Measurements from ENCODE around the gene TIMM23. TPM values are rescaled to one million over a fixed set of nuclear protein-coding genes. Genes with fewer than 3 reads are reported as not detected.

Gene TIMM23
- total and polyA plus RNA-seq, 2 donors from 2014 or later = 52.0 to 107 TPM

DNA sequence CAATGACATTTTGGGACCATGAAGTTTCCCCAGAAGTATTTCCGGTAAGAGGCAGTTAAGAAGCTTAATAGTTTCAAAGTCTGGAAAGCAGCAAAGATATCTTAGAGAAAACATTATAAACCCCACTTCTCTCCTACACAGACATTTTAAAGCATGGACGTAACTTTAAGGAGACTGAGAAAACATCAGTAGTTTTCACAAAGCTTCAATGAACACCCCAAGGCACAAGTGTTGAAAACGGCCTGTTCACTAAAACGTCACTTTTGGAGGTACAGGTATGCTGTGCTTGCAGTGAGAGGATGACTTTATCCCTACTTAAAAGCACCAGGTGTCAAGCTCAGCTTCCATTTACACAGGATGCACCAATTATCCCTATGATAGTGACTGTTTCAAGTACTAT lies 33.1 kb downstream of the TIMM23 start:
- Histone ChIP-seq H3K9ac (ENCODE audit: low read length in 3 of 3) (no peak overlapping the region), H3K9me3 (ENCODE audit: control insufficient read depth in 2 of 3, insufficient read depth in 1 of 3, low read length in 3 of 3) (no peaks in the 10 kb centered on the region), H3K27me3 (ENCODE audit: control insufficient read depth, insufficient read depth, low read length) (no peaks in the 10 kb centered on the region), H3K4me1 (ENCODE audit: control insufficient read depth in 2 of 3, insufficient read depth in 2 of 3, low read depth in 1 of 3, low read length in 3 of 3) (peaks cover 0 to 8% (median 3%) of the 10 kb centered on the region in 3 donors), H3K4me3 (ENCODE audit: low read length in 3 of 3) (no peak overlapping the region), H3K36me3 (ENCODE audit: control insufficient read depth in 2 of 3, insufficient read depth in 3 of 3, low read length in 3 of 3) (peaks cover 22 to 71% (median 30%) of the 10 kb centered on the region in 3 donors), H3K27ac (ENCODE audit: low read depth in 2 of 2, low read length in 2 of 2) (no peak overlapping the region)
- DNase-seq (no peak), FAIRE-seq (no peak)
- intact Hi-C loops (cut with DNase I) = no loop called here
- TF ChIP-seq, protein P1, sequence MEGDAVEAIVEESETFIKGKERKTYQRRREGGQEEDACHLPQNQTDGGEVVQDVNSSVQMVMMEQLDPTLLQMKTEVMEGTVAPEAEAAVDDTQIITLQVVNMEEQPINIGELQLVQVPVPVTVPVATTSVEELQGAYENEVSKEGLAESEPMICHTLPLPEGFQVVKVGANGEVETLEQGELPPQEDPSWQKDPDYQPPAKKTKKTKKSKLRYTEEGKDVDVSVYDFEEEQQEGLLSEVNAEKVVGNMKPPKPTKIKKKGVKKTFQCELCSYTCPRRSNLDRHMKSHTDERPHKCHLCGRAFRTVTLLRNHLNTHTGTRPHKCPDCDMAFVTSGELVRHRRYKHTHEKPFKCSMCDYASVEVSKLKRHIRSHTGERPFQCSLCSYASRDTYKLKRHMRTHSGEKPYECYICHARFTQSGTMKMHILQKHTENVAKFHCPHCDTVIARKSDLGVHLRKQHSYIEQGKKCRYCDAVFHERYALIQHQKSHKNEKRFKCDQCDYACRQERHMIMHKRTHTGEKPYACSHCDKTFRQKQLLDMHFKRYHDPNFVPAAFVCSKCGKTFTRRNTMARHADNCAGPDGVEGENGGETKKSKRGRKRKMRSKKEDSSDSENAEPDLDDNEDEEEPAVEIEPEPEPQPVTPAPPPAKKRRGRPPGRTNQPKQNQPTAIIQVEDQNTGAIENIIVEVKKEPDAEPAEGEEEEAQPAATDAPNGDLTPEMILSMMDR (IDR thresholded peaks at IDR 0.05; ENCODE audit: borderline replicate concordance, extremely low read depth, insufficient read depth) = no peak

DNA sequence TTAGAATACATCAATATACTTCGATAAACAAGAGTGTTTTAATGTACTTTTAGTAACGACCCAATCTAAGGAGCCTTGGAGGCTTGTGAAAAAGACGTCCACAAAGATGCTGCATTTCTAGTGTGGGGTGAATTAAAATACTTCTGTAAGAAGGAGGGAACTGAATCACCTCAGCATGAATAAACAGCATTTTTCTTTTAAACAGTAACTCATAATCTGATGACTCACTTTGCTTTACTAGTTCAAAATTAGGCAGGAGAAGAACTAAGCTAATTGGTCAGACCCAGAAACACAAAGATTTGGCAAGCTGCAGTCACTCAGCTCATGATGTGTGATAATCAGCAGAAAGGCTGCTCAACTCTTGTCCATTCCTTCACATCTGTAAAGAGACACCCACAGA lies 33.9 kb downstream of the TIMM23 start:
- FAIRE-seq = no peak
- no peak overlapping the region for H3K9ac ChIP-seq (ENCODE audit: low read length in 3 of 3)

DNA sequence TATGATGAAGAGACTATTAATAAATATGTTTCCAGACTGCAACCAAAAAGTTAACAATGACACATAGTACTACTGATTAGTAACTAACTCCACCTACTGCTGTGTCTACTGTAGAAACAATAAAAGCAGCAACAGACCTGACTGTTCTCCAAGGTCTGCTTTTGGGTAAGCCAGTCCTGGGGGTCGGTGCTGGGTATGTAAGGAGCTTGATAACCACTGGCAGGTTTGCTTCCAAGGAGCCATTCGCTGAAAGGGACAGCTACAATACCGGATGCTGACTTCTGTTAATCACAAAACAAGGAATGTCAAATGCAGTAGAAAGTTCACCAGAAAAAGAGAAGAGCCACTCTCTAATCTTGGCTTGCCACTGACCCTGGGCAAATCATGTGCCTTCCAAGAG lies 40.5 kb downstream of the TIMM23 start:
- no peaks in the 10 kb centered on the region for H3K27me3 ChIP-seq (ENCODE audit: control insufficient read depth, insufficient read depth, low read length)
- H3K4me1 ChIP-seq (ENCODE audit: control insufficient read depth in 2 of 3, insufficient read depth in 2 of 3, low read depth in 1 of 3, low read length in 3 of 3) = peaks cover 0 to 3% (median 1%) of the 10 kb centered on the region in 3 donors
- no peak for FAIRE-seq
- no peak overlapping the region for H3K4me3 ChIP-seq (ENCODE audit: low read length in 3 of 3)
- intact Hi-C loops (cut with DNase I) = no loop called here
- H3K27ac ChIP-seq (ENCODE audit: low read depth in 2 of 2, low read length in 2 of 2) = no peak overlapping the region
- peaks cover 19 to 63% (median 34%) of the 10 kb centered on the region in 3 donors for H3K36me3 ChIP-seq (ENCODE audit: control insufficient read depth in 2 of 3, insufficient read depth in 3 of 3, low read length in 3 of 3)
- DNase-seq = no peak
- H3K9ac ChIP-seq (ENCODE audit: low read length in 3 of 3) = no peak overlapping the region
- no peaks in the 10 kb centered on the region for H3K9me3 ChIP-seq (ENCODE audit: control insufficient read depth in 2 of 3, insufficient read depth in 1 of 3, low read length in 3 of 3)
- TF ChIP-seq, protein P1 (IDR thresholded peaks at IDR 0.05; ENCODE audit: borderline replicate concordance, extremely low read depth, insufficient read depth) = no peak

More for the DNA sequence above, 33.9 kb downstream of the TIMM23 start:
- no peaks in the 10 kb centered on the region for H3K27me3 ChIP-seq (ENCODE audit: control insufficient read depth, insufficient read depth, low read length)
- DNase-seq = no peak
- TF ChIP-seq, protein P1 (IDR thresholded peaks at IDR 0.05; ENCODE audit: borderline replicate concordance, extremely low read depth, insufficient read depth) = no peak
- peaks cover 0 to 4% (median 3%) of the 10 kb centered on the region in 3 donors for H3K4me1 ChIP-seq (ENCODE audit: control insufficient read depth in 2 of 3, insufficient read depth in 2 of 3, low read depth in 1 of 3, low read length in 3 of 3)
- no peak overlapping the region for H3K4me3 ChIP-seq (ENCODE audit: low read length in 3 of 3)
- peaks cover 22 to 77% (median 36%) of the 10 kb centered on the region in 3 donors for H3K36me3 ChIP-seq (ENCODE audit: control insufficient read depth in 2 of 3, insufficient read depth in 3 of 3, low read length in 3 of 3)
- no peaks in the 10 kb centered on the region for H3K9me3 ChIP-seq (ENCODE audit: control insufficient read depth in 2 of 3, insufficient read depth in 1 of 3, low read length in 3 of 3)
- H3K27ac ChIP-seq (ENCODE audit: low read depth in 2 of 2, low read length in 2 of 2) = no peak overlapping the region
- intact Hi-C loops (cut with DNase I) = no loop called here

DNA sequence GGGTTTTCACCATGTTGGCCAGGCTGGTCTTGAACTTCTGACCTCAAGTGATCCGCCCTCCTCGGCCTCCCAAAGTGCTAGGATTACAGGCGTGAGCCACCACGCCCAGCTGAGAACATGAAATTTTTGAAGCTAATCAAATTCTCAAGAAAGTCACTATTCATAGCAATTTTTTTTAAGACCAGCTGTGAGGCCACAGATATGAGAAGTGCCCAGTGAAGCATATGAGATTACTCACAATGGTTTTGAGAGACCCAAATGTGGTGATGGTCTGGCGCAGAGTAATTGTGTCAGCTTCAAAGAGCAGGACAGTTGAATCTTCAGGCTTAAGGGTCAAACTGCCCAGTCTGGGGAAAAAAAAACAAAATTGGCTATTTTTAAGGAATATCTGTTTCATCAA lies 41.9 kb downstream of the TIMM23 start:
- FAIRE-seq = no peak
- no peak overlapping the region for H3K4me3 ChIP-seq (ENCODE audit: low read length in 3 of 3)
- intact Hi-C loops (cut with DNase I) = no loop called here
- no peak for DNase-seq
- H3K9ac ChIP-seq (ENCODE audit: low read length in 3 of 3) = no peak overlapping the region
- TF ChIP-seq, protein P1 (IDR thresholded peaks at IDR 0.05; ENCODE audit: borderline replicate concordance, extremely low read depth, insufficient read depth) = no peak
- H3K27me3 ChIP-seq (ENCODE audit: control insufficient read depth, insufficient read depth, low read length) = no peaks in the 10 kb centered on the region
- H3K9me3 ChIP-seq (ENCODE audit: control insufficient read depth in 2 of 3, insufficient read depth in 1 of 3, low read length in 3 of 3) = no peaks in the 10 kb centered on the region
- H3K27ac ChIP-seq (ENCODE audit: low read depth in 2 of 2, low read length in 2 of 2) = no peak overlapping the region
- H3K4me1 ChIP-seq (ENCODE audit: control insufficient read depth in 2 of 3, insufficient read depth in 2 of 3, low read depth in 1 of 3, low read length in 3 of 3) = peaks cover 0 to 12% (median 11%) of the 10 kb centered on the region in 3 donors
- peaks cover 8 to 50% (median 25%) of the 10 kb centered on the region in 3 donors for H3K36me3 ChIP-seq (ENCODE audit: control insufficient read depth in 2 of 3, insufficient read depth in 3 of 3, low read length in 3 of 3)

All from kidney (tissue), 14 donors.